Activated CD8-positive, alpha-beta memory T cell treated with anti-CD3 and anti-CD28 coated beads for 4 hours (primary cell): ENCODE measurements around the gene DOCK9.
A peak's percentile ranks its signal among the peaks of the same experiment; 100 is the strongest.

Experiments
- DNase-seq, 2 donors: peaks; one replicate each; pipeline ENCODE4 v3.0.0-alpha.2; 2020; ENCODE audit warnings: low read depth in 2 of 2

Gene DOCK9

DNA sequence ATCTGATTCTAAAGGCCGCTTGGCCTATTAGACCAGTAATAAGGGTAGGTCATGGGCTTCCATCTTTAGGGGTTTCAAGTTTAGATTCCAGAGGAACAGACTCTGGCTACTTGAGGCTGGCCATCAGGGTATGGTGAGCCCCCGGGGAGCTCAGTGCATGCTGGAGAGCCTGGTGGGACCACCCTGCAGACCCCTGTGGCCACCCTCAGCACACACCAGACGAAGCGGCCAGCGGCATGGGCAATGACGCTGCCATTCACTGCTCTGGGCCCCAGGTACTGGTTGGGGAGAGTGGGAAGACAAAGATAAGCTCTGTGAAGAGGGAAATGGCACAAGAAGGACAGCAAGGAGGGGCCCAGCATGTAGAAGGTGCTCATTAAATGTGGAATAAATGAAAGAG is 126.6 kb downstream of the DOCK9 start:
- no peak for DNase-seq

DNA sequence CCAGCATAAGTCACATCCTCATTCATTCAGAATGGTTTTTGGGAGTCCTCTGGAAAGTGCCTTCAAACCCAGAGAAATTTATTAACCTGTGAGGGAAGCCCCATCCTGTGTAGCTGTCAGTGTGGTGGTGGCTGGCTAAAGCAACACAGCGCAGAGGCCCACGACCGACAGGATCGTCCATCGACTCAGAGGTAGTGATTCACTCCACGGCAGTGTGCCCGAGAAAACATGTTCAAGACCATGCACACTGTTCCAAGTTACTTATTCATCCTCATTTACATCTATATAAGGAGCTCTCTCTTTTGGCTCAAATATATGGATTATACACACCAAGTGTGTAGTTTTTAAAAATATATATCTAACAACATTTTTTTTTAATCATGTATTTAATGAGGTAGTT is 129.1 kb downstream of the DOCK9 start:
- no peak for DNase-seq

DNA sequence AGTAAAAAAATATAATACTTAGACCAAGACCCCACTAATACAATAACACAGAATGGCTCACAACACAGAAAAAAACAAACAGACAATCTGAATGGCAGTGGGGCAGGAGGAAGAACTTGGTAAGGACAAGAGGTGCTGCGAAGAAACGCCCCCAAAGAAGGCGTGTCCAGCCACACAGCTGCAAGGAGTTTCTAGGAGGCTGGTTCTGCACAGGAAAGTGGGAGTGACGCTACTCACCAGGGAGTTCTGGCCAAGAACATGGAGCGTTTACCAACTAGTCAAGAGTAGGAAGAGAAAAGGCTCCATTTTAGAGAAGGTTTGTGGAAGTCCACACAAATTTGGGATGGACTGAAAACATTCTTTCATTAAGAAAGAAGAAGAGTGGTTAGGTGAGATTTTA is 130.1 kb downstream of the DOCK9 start:
- no peak for DNase-seq

DNA sequence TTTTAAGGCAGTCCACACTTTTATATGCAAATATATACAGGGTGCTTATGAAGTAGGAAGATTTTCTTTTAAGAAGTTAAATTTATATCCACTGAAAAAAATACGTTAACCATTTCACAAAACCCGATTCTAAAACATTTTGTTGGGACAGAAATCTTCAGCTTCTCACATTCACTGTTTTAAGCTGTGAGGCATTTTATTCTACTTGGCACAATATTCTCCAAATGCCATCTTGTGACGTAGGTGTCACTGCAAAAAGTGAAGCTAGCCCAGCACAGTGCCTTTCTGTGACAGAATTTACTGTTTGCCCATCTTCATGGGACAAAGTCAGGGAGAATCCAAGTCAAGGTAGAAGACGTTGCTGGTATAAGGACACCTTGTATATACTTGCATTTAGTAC is 130.9 kb downstream of the DOCK9 start:
- DNase-seq = no peak

DNA sequence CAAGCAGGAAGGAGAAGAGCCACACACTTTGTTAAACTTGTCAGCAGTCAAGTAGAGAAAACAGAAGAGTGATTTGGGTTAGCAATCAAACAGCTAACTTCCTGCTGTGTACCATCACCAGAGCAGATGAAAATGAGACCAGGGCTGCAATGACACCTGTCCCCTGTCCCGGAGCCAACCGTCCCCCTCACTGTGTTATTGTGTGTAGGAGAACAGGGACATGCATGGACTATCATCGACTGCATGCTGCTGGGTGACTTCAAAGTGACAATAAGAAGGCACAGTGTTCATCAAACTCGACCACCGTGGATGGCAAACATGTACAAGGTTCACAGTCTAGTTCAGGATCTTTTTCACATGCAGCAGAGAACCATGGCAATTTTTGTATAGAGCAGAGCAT is 131.3 kb downstream of the DOCK9 start:
- DNase-seq = no peak

DNA sequence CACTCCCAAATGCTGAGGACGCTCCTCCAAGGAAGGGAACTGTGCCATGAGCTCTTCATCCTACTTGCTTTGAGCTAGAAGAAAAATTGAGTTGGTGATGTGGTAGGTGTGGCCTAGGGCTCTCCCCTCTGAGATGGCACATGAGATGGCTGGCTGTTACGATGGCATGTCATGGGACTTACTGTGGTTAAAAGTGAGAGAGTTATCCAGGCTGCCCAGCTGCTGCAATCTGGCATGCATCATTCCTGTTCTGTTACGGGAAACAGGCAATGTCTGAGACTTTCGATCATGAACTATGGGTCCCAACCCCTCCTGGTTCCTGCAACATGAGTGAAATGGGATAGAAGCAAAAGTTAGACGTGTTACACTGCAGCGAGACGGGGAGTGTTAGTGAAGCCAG is 132.1 kb downstream of the DOCK9 start:
- no peak for DNase-seq

DNA sequence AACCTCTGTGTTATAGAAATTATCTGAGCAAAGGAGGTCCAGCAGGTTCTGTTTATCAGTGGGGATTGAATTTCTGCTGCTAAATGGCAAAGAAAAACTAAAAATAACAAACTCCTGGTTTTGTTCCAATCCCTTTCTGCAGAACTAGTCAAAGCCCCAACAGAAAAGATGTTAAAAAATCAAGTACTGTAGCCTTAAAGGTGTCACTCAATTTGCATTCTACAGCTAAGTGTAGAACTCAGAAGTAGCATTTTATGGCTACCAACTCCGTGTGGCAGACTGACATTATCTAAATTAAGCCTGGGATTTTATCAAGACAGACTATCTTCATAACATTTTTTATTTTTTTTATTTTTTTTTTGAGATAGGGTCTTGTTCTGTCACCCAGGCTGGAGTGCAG is 133.8 kb downstream of the DOCK9 start:
- no peak for DNase-seq

DNA sequence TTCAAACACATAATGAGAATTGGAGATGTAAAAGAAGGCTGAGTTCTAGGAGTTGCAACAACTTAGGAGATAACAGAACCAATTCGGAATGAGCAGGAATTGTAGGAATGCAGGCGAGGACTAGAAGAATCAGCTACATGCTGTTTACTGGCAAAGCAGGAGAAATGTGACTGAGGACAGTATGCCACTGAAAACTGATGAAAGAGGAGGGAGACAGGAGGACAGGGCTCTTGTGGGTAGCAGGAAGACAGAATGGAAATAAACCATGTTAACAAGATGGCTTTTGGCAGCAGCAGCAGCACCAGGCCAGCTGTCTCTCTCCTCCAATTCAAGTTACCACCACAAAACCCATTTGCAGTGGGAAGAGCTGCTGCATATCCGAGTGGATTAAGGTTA is 134.4 kb downstream of the DOCK9 start:
- DNase-seq = no peak

DNA sequence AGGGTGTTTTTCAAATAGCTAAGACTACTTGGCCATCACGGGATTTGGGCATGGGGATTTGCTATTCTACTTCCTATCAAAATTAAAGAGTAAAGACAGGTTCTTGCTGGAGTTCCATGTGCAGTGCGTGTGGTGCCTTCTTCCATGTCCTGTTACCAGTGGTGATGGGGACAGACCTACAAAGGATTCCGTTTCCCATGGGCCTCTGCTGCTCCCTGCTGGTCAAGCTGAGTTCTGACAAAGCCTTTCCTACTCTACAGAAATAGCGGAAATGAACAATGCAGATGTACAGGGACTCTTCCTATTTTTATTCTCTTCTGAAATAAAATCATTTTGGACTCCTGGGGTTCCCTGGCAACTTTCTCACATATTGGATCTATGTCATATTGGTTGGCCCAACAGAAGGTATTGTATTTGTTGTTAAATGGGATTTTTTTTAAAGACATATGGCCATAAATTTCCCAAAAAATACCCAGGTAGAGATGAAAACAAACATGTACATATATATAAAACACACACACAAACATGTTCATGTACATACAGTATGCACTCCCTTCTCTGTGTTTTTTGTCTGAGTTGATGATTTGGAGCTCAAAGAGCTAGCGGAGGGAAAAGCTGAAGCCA is 134.9 kb downstream of the DOCK9 start:
- DNase-seq = peak; percentile 16 to 31

DNA sequence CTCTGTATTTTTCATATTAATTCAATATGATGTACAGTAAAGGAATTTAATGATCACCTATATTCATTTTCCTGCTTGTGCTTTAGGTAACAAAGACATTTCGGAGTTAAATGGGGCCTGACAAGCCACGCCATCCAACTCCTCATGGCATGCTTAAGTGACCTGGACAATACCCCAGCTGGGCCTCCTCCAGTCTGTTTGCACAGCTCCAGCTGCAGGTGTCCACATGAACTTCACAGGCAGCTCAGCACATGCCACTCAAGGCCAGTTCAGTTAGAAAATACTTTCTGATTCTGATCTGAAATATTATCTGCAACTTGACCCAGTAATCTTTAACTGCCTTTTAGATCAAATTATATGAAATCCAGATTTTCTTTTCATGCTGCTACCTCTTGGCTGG is 135.8 kb downstream of the DOCK9 start:
- no peak for DNase-seq

DNA sequence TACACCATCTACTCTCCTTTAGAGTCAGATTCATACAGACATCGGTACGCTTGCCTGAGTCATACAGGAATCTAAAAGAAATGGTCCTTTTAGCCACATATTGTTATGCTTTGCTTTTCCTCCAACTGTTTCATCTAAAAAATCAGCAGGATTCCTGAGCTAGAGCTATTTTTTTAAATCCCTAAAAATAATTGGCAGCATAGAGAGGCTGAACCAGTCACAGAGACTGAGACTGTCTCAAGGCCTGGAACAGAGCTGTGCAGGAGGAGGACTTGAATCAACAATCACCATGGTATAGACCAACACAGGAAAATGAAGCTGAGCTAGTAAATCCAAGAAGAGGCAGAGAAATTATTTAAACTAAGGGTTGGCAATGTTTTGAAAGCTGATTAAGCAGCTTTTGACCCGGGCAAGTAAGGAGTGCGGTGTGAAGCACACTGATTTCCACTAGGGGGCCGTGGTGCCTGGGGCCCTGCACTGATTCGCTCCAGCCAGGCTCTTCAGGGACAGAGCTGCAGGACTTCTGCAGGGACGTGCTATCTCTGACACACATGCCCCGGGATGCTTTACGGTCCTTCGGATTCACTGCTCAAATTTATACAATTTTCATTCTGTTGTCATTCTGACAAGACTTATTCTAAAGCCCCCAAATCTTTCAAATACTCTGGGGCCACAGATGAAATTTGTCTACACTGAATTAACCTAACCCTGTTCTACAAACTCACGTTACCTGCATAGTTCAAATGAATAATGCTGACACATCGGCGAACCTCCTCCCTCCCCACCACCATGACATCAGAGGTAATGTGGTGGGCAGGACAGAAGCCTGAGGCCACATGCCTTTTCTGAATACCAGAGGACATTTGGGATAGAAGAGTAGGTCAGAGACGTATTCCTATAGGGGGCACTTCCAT is 137.8 kb downstream of the DOCK9 start:
- DNase-seq = peak; percentile 2

DNA sequence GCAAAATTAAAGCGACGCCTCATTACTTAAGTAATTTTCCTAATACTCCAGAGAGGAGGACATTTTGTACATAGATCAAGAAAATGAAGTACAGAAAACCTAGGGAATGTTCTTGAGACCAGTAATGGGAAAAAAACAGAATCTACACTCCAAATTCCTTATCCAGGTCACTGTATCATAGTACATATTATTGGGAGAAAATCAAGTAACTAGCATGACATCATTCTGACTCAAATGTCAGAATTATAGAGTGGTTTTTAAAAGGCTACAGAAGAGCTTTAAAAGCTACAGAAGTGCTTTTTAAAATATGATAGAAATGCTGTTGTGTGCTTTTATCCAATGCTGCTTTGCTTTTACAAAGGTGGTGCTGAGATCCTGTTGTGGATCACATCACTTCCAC is 139.1 kb downstream of the DOCK9 start:
- no peak for DNase-seq

DNA sequence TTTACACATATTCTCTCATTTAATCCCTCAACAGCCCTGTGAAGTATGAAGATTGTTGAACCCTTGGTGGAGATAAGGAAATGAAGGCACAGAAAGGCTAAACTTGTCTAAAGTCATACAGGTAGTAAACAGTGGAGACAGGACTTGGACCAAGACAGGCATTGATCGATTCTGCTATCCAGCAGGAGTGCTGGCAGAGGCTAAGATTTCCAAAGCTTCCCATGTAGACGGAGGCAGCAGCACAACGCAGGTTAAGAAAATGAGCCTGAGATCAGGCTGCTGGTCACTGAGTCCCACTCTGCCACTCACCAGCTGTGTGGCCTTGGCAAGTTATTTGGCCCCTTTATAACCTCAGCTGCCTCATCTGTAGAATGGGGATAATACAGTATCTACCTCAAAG is 140.0 kb downstream of the DOCK9 start:
- DNase-seq = no peak

DNA sequence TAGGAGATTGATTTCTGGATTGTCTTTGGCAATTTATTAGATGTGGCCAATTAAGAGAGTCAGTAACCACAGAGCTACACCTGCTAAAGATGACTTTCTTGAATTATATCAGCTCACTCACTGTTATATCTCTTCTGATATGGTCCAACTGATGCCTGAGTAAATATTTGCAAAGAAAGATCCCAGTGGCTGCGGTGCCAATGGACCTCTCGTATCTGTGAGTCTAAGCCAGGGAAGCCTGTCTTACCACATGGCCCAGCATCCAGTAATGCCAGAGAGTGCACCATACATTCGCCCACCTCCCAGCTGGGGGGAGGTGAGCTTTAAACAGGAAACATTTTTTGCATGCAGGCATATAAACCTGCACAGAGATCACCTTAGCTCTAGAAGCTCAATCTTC is 142.7 kb downstream of the DOCK9 start:
- no peak for DNase-seq

DNA sequence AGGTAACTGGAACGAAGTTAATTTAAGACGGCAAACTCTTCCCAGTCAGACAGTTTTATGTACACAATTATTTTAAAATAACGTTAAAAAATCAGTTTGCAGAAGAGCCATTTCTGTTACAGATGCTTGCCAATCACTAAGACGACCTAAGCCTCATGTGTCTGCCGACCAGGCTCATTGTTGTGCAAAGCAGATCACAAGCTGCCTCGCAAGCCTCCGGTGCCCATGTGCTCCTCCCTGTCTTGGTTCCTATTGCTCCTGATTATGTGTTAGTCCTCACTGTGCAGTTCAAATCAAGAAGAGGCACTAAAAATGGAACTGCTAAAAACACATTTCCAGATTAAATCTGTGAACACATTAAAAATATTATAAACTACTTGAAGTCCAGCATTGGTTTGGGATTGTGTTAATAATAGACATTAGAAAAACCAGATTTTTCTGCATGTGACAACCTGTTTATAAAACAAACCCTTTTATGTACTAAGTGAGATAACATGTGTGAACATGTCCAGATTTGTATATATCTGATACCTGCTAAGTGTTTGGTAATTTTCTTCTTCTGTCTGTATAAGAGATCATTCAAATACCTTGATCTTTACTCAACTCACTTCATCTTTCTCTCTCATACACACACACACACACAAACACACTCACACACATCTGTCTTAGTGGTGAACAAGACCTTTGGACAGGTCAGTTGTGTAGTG is 143.5 kb downstream of the DOCK9 start:
- DNase-seq = no peak

DNA sequence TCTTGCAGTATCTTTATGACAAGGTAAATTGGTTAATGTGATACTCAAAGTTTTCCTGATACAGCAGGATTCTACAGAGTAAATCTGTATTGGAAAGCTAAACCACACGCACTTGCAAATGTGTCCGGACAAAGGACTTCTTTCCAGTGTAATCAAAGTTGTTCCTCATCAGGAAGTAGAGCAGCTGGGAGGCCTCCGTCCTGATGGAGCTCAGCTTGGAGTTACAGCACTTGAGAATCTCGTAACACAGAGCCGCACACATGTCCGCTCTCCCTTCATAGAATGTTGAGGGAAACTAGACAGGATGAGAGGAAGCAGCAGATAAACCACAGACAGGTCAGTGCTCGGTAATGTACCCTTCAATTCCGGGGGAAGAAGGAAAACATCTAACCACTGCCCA is 146.6 kb downstream of the DOCK9 start:
- no peak for DNase-seq

DNA sequence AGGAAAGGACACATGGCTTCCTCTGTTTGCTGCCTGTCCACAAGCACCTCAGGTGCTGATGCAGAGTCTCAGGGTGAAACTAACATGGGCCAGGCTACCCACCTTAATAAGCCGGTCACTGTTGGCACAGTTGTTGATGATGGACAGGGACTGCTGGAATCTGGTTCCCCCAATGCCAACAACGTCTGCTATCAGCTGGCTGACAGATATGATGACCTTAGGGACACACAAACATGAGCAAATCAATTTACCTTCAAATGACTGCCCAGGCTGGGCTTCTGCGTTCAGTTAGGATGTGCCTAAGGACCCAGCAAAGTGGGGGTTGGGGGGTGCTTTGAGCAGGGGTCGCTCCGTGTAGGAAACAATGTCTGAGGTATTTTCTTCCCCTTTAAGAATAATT is 148.3 kb downstream of the DOCK9 start:
- DNase-seq = no peak

DNA sequence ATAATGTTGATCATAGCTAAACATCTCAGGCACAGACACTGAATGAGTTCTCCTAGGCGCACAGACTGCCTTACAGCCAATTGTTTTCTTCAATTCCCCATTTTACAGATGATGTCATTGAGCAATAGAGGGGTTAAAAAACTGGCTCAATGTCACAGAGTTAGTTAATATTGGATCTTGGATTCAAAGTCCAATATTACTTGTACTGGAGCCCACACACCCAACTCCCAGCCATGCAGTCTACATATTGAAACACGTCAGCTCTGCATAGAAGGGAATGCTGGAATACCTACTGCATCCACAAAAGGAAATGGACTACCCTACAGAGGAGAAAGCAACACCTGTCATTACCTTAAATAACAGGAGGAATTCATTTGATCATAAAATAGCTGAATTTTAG is 149.2 kb downstream of the DOCK9 start:
- no peak for DNase-seq

DNA sequence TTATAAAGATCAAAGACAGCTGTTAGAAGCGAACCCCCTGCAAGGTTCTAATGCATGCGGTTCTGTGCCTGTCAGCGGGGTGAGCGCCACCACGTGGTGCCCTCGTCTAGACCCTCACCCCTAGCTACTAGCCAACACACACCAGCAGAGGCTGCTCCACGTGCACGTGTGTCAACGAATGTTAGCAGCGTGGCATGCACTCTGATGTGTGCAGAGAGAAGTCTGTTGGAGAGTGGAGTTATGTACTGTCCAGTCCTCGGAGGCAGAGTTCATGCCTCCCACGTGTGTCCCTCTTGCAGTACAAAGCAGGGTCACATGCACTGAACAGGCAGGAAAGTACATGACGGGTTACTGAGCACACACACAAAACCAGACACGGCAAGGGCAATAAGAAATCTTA is 150.4 kb downstream of the DOCK9 start:
- DNase-seq = no peak

DNA sequence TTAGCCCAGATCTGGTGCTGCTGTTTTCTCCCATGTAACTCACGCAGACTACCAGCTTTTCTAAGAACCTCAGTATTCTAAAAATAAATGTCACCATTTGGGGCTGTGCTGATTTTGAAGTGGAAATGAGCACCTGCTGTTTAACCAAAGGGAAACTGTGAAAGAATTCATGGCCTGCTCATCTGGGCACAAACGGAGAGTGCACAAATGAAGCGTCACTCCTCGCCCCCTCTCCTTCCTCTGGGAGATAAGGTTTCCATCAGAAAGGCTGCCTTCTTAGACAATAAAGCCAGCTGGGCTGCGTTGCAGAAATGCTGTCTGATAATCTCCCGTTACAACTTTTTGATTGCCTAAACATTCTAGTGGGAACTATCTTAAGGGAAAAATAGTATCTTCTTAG is 151.7 kb downstream of the DOCK9 start:
- no peak for DNase-seq

DNA sequence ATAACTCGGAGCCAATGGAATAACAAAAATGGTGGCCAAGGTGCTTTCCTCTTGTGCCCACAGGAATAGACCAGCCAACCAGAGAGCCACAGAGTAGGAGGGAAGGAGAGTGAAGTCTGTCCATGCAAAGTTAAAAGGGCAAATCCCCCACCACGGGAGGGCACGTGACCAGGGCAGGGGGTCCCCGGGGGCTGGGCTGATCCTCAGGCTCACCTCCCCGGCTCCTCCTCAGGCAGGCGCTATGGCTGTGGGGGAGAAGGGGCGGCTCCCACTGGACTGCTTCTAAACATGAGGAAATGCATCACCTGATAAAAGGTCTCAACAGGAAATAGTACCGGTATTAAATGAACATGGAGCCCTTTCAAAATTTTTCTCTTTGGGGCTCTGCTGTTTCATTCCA is 152.2 kb downstream of the DOCK9 start:
- DNase-seq = no peak

DNA sequence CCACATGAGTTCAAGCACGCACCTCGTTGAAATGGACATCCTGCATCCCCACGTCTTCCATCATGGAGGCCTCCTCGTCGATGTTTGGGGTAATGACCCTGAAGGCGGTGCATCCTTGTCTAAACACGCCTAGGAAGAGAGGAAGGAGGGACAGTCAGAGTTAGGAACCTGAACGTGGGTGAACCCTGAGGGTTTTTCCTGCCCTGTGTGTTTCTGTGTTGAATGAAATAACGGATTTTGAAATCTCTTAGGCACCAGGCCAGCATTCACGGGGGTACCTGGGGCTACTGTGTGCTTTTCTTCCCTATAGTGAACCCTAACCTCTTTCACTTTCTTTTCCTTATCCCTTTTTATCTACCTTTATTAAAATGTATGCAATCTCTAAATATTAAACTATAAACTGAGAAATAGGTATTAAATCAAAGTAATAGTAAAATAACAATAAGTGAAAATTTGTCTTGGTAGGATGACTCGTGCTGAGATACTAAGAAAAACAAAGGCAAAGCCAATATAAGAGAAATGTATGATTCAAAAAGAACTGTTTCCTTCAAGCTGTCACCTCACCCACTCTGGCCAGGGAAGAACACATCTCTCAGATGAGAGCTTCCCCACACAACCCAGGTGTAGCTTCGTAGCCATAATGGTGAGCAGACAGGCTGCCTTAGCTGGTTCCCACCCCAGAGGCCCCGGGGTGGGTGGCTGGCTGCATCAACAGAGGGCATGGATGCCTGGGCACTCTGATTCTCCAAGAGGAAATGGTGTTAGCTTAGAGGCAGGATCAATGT is 153.3 kb downstream of the DOCK9 start:
- no peak for DNase-seq
